HL-60 (cell line): ENCODE results near the gene H1-8.

Experiments used
- CTCF ChIP-seq: IDR thresholded peaks from one replicate; pipeline ENCODE4 v1.5.1; 2011; ENCODE audit warnings: low read length, control low read depth, inconsistent platforms; ENCODE audit not compliant: insufficient read depth
- GABPA ChIP-seq: IDR thresholded peaks from 2 replicates; pipeline ENCODE4 v1.6.1; 2012; ENCODE audit warnings: low read depth
- POLR2AphosphoS5 ChIP-seq: IDR thresholded peaks from 2 replicates; pipeline ENCODE4 v1.6.1; 2012; ENCODE audit warnings: low read depth
- REST ChIP-seq: IDR thresholded peaks from 2 replicates; pipeline ENCODE4 v1.6.1; 2012; ENCODE audit warnings: low read depth; ENCODE audit not compliant: insufficient replicate concordance

- TF ChIP-seq GABPA: no peak
- no peak for TF ChIP-seq CTCF
- no peak for TF ChIP-seq REST
- TF ChIP-seq POLR2AphosphoS5: no peak
Observed at GRCh38 chr3:129577366-129577765, 34.4 kb downstream of the H1-8 start.
